K562 (cell line): ENCODE data around the gene NPTXR. TPM values are rescaled to one million over a fixed set of nuclear protein-coding genes. Genes with fewer than 3 reads are reported as not detected.

Experiments
- ATF7 ChIP-seq: fragments of 450-650 bp; IDR thresholded peaks from 2 replicates; pipeline ENCODE4 v1.7.1; 2014; ENCODE audit warnings: mild to moderate bottlenecking, moderate library complexity
- BACH1 ChIP-seq: fragments of 200-800 bp; sonication (Bioruptor generic); IDR thresholded peaks from 2 replicates; pipeline ENCODE4 v1.6.1; 2016; ENCODE audit warnings: missing genetic modification characterization, missing compliant biosample characterization
- ERF ChIP-seq: fragments of 450-650 bp; formaldehyde crosslinking; IDR thresholded peaks from 2 replicates; pipeline ENCODE4 v1.4.0; 2020; ENCODE audit warnings: mild to moderate bottlenecking, mixed read lengths
- FOXJ2 ChIP-seq: fragments of 200-800 bp; sonication (Bioruptor generic); IDR thresholded peaks from 2 replicates; pipeline ENCODE4 v1.6.1; 2016; ENCODE audit warnings: missing genetic modification characterization, missing compliant biosample characterization
- HLTF ChIP-seq: fragments of 450-650 bp; IDR thresholded peaks from 2 replicates; pipeline ENCODE4 v1.6.1; 2016
- HOXB6 ChIP-seq: fragments of 250-450 bp; sonication (Bioruptor Pico); IDR thresholded peaks from 2 replicates; pipeline ENCODE4 v1.5.1; 2022; ENCODE audit warnings: mild to moderate bottlenecking, borderline replicate concordance
- KLF6 ChIP-seq: fragments of 250-450 bp; sonication (Bioruptor Pico); IDR thresholded peaks from 2 replicates; pipeline ENCODE4 v1.4.0; 2020; ENCODE audit warnings: mild to moderate bottlenecking, moderate library complexity, borderline replicate concordance
- MTF1 ChIP-seq: fragments of 250-450 bp; sonication (Bioruptor Pico); IDR thresholded peaks from 2 replicates; pipeline ENCODE4 v1.9.0; 2021; ENCODE audit warnings: moderate library complexity, mild to moderate bottlenecking, inconsistent platforms, borderline replicate concordance
- NFE2L1 ChIP-seq: fragments of 450-650 bp; IDR thresholded peaks from 2 replicates; pipeline ENCODE4 v1.6.1; 2016; ENCODE audit warnings: missing genetic modification characterization, low read depth, mild to moderate bottlenecking, missing compliant biosample characterization, moderate library complexity, borderline replicate concordance
- RBM17 ChIP-seq: fragments of 200-400 bp; formaldehyde crosslinking; IDR thresholded peaks from 2 replicates; pipeline ENCODE4 v1.6.1; 2017; ENCODE audit warnings: low read depth, mild to moderate bottlenecking, low read length, borderline replicate concordance
- SAP30 ChIP-seq: fragments of 200-600 bp; sonication (generic); IDR thresholded peaks from 2 replicates; pipeline ENCODE4 v1.6.1; 2012; ENCODE audit warnings: borderline replicate concordance, low read depth, mild to moderate bottlenecking, moderate library complexity, low read length, control low read depth, inconsistent platforms; ENCODE audit not compliant: insufficient read depth, poor library complexity, severe bottlenecking
- SIN3A ChIP-seq, 2 experiments: fragments of 150-350 bp in 1 of 2; IDR thresholded peaks; 2 replicates each; pipeline ENCODE4 v1.6.1; 2011 to 2016; ENCODE audit warnings: borderline replicate concordance in 2 of 2, low read depth in 2 of 2, low read length in 2 of 2, mild to moderate bottlenecking in 2 of 2, moderate library complexity in 2 of 2; ENCODE audit not compliant: control insufficient read depth in 1 of 2
- TGIF2 ChIP-seq: sonication (generic); formaldehyde crosslinking; IDR thresholded peaks from 2 replicates; pipeline ENCODE4 v1.8.1; 2022; ENCODE audit warnings: mild to moderate bottlenecking, missing genetic modification reagents, moderate library complexity
- WHSC1 ChIP-seq: IDR thresholded peaks from one replicate; pipeline ENCODE4 v1.6.1; 2012; ENCODE audit warnings: low read length, control low read depth, inconsistent platforms
- ZFPM2 ChIP-seq: fragments of 250-450 bp; sonication (Bioruptor Pico); IDR thresholded peaks from 2 replicates; pipeline ENCODE4 v1.5.1; 2022; ENCODE audit warnings: mild to moderate bottlenecking
- ZNF384 ChIP-seq: IDR thresholded peaks from 2 replicates; pipeline ENCODE4 v1.6.1; 2012; ENCODE audit warnings: low read depth, low read length, improper control_type of control experiment
- polyA plus RNA-seq, 8 experiments: library from polyadenylated mRNA; depleted of rRNA in 4 of 8; stranded (reverse) in 5 of 8; unstranded in 3 of 8; fragments of >200 nt; fragmentation: Nextera tagmentation in 2 of 8; fragmentation: Illumina TruSeq in 1 of 8; extraction: Ambion mirVana in 2 of 8; extraction: Trizol in 1 of 8; gene quantifications; 2 replicates each; pipeline versions ENCODE4 v1.2.1 to v1.2.3, GENCODE V29; 2011 to 2014; ENCODE audit warnings: inconsistent platforms in 1 of 8, missing spikeins in 1 of 8
- total RNA-seq, 7 experiments: library from RNA; depleted of rRNA in 6 of 7; stranded (reverse); fragments of >200 nt in 6 of 7; fragmentation: Illumina TruSeq in 2 of 7; extraction: Trizol in 2 of 7; gene quantifications; 2 replicates each; pipeline versions ENCODE4 v1.2.1 to v1.2.3, GENCODE V29; 2011 to 2021; ENCODE audit warnings: low replicate concordance in 1 of 7
- TF ChIP-seq, protein P1 (sequence below): fragments of 250-450 bp; sonication (Bioruptor Pico); IDR thresholded peaks from 2 replicates; pipeline ENCODE4 v1.8.0; 2021; ENCODE audit warnings: mild to moderate bottlenecking, moderate library complexity
- TF ChIP-seq, protein P2 (sequence below): fragments of 250-450 bp; sonication (Bioruptor Pico); IDR thresholded peaks from 2 replicates; pipeline ENCODE4 v1.8.0; 2021; ENCODE audit warnings: borderline replicate concordance, mild to moderate bottlenecking, moderate library complexity; ENCODE audit not compliant: poor library complexity, severe bottlenecking
- TF ChIP-seq, protein P3 (sequence below): sonication (generic); formaldehyde crosslinking; IDR thresholded peaks from 2 replicates; pipeline ENCODE4 v1.8.0; 2022; ENCODE audit warnings: missing genetic modification reagents, mild to moderate bottlenecking, moderate library complexity, borderline replicate concordance
- TF ChIP-seq, protein P4 (sequence below): IDR thresholded peaks from 3 replicates; pipeline ENCODE4 v1.6.1; 2011; ENCODE audit warnings: borderline replicate concordance, mild to moderate bottlenecking, moderate library complexity; ENCODE audit not compliant: insufficient read length; ENCODE audit errors: extremely low read depth

NPTXR gene
- total and polyA plus RNA-seq, 9 of the 15 experiments (the other 6 are each of a cell fraction or from before 2014, with no cell fraction given) = 0.01 to 3.1 (median 1.1) TPM

DNA sequence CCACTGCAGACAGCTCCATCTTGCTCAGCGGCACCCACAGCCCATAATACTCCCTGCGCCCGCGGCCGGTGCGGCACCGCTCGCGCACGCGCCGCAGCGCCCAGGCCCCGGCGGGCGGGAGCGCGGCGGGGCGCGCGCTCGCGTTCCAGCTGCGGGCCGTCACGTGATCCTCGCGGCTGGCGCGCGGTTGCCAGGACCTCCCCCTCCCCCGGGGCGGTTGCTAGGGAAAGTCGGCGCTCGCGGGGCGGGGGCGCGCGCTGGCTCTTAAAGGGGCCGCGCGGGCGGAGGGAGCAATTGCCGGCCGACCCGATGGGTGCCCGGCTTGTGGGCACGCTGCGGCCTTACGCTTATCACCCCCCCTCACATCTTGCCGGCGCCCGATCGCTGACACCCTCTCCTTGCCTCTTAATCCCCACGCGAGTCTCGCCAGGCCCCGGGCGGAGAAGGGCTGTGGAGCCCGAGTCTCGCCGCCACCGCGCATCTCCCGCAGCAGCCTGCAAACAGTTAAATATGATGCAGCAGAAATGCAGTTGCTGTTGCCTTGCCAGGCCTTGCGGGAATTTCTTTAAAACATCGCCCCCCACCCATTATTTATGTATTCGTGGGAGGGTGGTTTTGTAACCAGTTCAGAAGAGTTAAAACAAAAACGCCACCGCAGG, 28.5 kb upstream of the NPTXR start, which contains the start of gene CBX6 (continued):
- TF ChIP-seq TGIF2 (CRISPR knock-in tag) (no peak), ERF (no peak), MTF1 (CRISPR knock-in tag) (no peak), FOXJ2 (tag) (no peak; the same call in 1 of the 2 replicates), ZNF384 (no peak), NFE2L1 (tag) (no peak), SIN3A (IDR thresholded peaks at IDR 0.05; ENCODE audit: borderline replicate concordance in 2 of 2, control insufficient read depth in 1 of 2, low read depth in 2 of 2, low read length in 2 of 2) (no peak; a peak in 1 of 4 replicates), HOXB6 (CRISPR knock-in tag) (no peak), ZFPM2 (CRISPR knock-in tag) (no peak), HLTF (no peak), ATF7 (peak; percentile 39; the same call in 1 of the 2 replicates), RBM17 (no peak), WHSC1 (no peak), KLF6 (CRISPR knock-in tag) (no peak), BACH1 (tag) (peak; percentile 75; the same call in 1 of the 2 replicates), SAP30 (no peak)
- TF ChIP-seq, protein P1, sequence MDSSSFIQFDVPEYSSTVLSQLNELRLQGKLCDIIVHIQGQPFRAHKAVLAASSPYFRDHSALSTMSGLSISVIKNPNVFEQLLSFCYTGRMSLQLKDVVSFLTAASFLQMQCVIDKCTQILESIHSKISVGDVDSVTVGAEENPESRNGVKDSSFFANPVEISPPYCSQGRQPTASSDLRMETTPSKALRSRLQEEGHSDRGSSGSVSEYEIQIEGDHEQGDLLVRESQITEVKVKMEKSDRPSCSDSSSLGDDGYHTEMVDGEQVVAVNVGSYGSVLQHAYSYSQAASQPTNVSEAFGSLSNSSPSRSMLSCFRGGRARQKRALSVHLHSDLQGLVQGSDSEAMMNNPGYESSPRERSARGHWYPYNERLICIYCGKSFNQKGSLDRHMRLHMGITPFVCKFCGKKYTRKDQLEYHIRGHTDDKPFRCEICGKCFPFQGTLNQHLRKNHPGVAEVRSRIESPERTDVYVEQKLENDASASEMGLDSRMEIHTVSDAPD (CRISPR knock-in tag) = no peak
- TF ChIP-seq, protein P2, sequence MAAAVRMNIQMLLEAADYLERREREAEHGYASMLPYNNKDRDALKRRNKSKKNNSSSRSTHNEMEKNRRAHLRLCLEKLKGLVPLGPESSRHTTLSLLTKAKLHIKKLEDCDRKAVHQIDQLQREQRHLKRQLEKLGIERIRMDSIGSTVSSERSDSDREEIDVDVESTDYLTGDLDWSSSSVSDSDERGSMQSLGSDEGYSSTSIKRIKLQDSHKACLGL (CRISPR knock-in tag) = no peak
- TF ChIP-seq, protein P3, sequence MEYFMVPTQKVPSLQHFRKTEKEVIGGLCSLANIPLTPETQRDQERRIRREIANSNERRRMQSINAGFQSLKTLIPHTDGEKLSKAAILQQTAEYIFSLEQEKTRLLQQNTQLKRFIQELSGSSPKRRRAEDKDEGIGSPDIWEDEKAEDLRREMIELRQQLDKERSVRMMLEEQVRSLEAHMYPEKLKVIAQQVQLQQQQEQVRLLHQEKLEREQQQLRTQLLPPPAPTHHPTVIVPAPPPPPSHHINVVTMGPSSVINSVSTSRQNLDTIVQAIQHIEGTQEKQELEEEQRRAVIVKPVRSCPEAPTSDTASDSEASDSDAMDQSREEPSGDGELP (CRISPR knock-in tag) = peak; percentile 88
- TF ChIP-seq, protein P4, sequence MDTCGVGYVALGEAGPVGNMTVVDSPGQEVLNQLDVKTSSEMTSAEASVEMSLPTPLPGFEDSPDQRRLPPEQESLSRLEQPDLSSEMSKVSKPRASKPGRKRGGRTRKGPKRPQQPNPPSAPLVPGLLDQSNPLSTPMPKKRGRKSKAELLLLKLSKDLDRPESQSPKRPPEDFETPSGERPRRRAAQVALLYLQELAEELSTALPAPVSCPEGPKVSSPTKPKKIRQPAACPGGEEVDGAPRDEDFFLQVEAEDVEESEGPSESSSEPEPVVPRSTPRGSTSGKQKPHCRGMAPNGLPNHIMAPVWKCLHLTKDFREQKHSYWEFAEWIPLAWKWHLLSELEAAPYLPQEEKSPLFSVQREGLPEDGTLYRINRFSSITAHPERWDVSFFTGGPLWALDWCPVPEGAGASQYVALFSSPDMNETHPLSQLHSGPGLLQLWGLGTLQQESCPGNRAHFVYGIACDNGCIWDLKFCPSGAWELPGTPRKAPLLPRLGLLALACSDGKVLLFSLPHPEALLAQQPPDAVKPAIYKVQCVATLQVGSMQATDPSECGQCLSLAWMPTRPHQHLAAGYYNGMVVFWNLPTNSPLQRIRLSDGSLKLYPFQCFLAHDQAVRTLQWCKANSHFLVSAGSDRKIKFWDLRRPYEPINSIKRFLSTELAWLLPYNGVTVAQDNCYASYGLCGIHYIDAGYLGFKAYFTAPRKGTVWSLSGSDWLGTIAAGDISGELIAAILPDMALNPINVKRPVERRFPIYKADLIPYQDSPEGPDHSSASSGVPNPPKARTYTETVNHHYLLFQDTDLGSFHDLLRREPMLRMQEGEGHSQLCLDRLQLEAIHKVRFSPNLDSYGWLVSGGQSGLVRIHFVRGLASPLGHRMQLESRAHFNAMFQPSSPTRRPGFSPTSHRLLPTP = no peak
